Gastroesophageal sphincter (tissue), 4 donors: Measurements from ENCODE around the gene SKOR1. TPM values are rescaled to one million over a fixed set of nuclear protein-coding genes. Genes with fewer than 3 reads are reported as not detected.

ENCODE experiments used
- ATAC-seq: fragments of 150-250 bp; one replicate; pipeline ENCODE4 v1.9.1; 2016; ENCODE audit warnings: mild to moderate bottlenecking, moderate library complexity
- H3K27ac ChIP-seq, 4 donors: fragments of 200-600 bp; sonication (generic) in 3 of 4; 1 replicate in 3 of 4; 2 replicates in 1 of 4; pipeline ENCODE4 v1.5.1; 2016 to 2019
- H3K27me3 ChIP-seq: fragments of 200-600 bp; sonication (generic); one replicate; pipeline ENCODE4 v1.5.1; 2019
- H3K36me3 ChIP-seq, 2 donors: fragments of 200-600 bp; sonication (generic); one replicate each; pipeline ENCODE4 v1.5.1; 2019; ENCODE audit warnings: control low read depth in 1 of 2
- H3K4me1 ChIP-seq, 3 donors: fragments of 200-600 bp; sonication (generic); 1 replicate in 2 of 3; 2 replicates in 1 of 3; pipeline ENCODE4 v1.5.1; 2016 to 2019; ENCODE audit warnings: control low read depth in 2 of 3
- H3K4me3 ChIP-seq, 2 donors: fragments of 200-600 bp; sonication (generic); one replicate each; pipeline ENCODE4 v1.5.1; 2019; ENCODE audit warnings: mild to moderate bottlenecking in 1 of 2, moderate library complexity in 1 of 2
- H3K9me3 ChIP-seq, 3 donors: fragments of 200-600 bp; sonication (generic); one replicate each; pipeline ENCODE4 v1.5.1; 2017 to 2019; ENCODE audit warnings: control low read depth in 2 of 3
- CTCF ChIP-seq, 4 experiments: fragments of 200-600 bp in 2 of 4; fragments of 450-650 bp in 2 of 4; sonication (generic) in 1 of 4; IDR thresholded peaks; one replicate each; pipeline ENCODE4 v1.5.1; 2017 to 2019; ENCODE audit warnings: antibody characterized with exemption in 4 of 4, mild to moderate bottlenecking in 2 of 4, moderate library complexity in 2 of 4
- EP300 ChIP-seq: sonication (generic); formaldehyde crosslinking; IDR thresholded peaks from one replicate; pipeline ENCODE4 v1.6.1; 2017; ENCODE audit warnings: antibody characterized with exemption, mild to moderate bottlenecking
- POLR2A ChIP-seq, 2 donors: fragments of 450-650 bp; IDR thresholded peaks; one replicate each; pipeline ENCODE4 v1.6.1; 2017; ENCODE audit warnings: antibody characterized with exemption in 2 of 2, mild to moderate bottlenecking in 2 of 2, moderate library complexity in 1 of 2
- POLR2AphosphoS5 ChIP-seq: sonication (generic); formaldehyde crosslinking; IDR thresholded peaks from one replicate; pipeline ENCODE4 v1.6.1; 2017; ENCODE audit warnings: antibody characterized with exemption
- WGBS, 2 donors: methylation state at CpG; one replicate each; pipeline ENCODE4 v1.1.5; 2018; ENCODE audit warnings: low coverage in 1 of 2; 5-methylcytosine and 5-hydroxymethylcytosine counted together
- total RNA-seq, 4 donors: library from RNA; depleted of rRNA; stranded (reverse); fragments of >200 nt; gene quantifications; one replicate each; pipeline ENCODE4 v1.1.0, GENCODE V29; 2016

SKOR1 gene
- total RNA-seq, 4 donors from 2014 or later, result 0.46 to 2.2 (median 0.87) TPM

GRCh38 chr15:67852418-67852817 is 27.1 kb downstream of the SKOR1 start:
- no peak overlapping the region for H3K27ac ChIP-seq
- WGBS, 2 donors, result 66 to 81% methylated on average over 2 of the region's 3 CpGs
- H3K36me3 ChIP-seq, result no peaks in the 10 kb centered on the region
- H3K27me3 ChIP-seq, result no peaks in the 10 kb centered on the region
- ATAC-seq, result no peak
- no peak for TF ChIP-seq EP300
- no peak for TF ChIP-seq POLR2AphosphoS5
- no peak for TF ChIP-seq CTCF (IDR thresholded peaks at IDR 0.05)
- TF ChIP-seq POLR2A (IDR thresholded peaks at IDR 0.05), result no peak
- H3K9me3 ChIP-seq, result no peaks in the 10 kb centered on the region
- no peak overlapping the region for H3K4me3 ChIP-seq
- no peaks in the 10 kb centered on the region for H3K4me1 ChIP-seq

DNA sequence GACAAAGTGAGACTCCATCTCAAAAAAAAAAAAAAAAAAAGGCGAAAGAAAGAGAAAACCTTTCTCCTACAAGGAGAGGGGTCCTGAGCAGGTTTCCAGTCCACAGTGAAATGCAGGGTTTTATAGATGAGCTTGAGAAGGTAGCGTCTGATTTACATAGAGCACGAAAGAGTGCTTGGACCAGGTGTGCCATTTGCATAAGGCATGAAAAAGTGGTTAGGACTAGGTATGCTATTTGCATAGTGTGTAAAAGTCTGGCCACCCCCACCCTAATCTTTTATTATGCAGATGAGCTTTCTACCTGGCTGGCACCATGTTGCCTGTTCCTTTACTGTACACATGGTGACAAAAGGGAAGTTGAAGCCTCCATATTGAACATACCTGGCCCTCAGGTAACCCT is 28.1 kb downstream of the SKOR1 start:
- WGBS, 2 donors, result 80 to 92% methylated on average over 2 of the region's 3 CpGs
- TF ChIP-seq POLR2A (IDR thresholded peaks at IDR 0.05) (no peak), POLR2AphosphoS5 (no peak), EP300 (no peak)

GRCh38 chr15:67854358-67854757 is 29.0 kb downstream of the SKOR1 start:
- H3K27me3 ChIP-seq, result no peaks in the 10 kb centered on the region
- H3K27ac ChIP-seq, result no peak overlapping the region
- ATAC-seq, result no peak
- WGBS, 2 donors, result 71% methylated on average over 1 of the region's 1 CpG; no CpG with 5 or more reads in 1 of the 2 donors
- no peaks in the 10 kb centered on the region for H3K9me3 ChIP-seq
- H3K4me1 ChIP-seq, result no peaks in the 10 kb centered on the region
- TF ChIP-seq CTCF (IDR thresholded peaks at IDR 0.05) (no peak), EP300 (no peak), POLR2AphosphoS5 (no peak), POLR2A (IDR thresholded peaks at IDR 0.05) (no peak)
- H3K4me3 ChIP-seq, result no peak overlapping the region
- H3K36me3 ChIP-seq, result no peaks in the 10 kb centered on the region

More for the DNA sequence above, 28.1 kb downstream of the SKOR1 start:
- no peaks in the 10 kb centered on the region for H3K36me3 ChIP-seq
- no peak overlapping the region for H3K27ac ChIP-seq
- no peak for ATAC-seq
- no peaks in the 10 kb centered on the region for H3K4me1 ChIP-seq
- H3K4me3 ChIP-seq, result no peak overlapping the region
- H3K9me3 ChIP-seq, result no peaks in the 10 kb centered on the region
- no peaks in the 10 kb centered on the region for H3K27me3 ChIP-seq

DNA sequence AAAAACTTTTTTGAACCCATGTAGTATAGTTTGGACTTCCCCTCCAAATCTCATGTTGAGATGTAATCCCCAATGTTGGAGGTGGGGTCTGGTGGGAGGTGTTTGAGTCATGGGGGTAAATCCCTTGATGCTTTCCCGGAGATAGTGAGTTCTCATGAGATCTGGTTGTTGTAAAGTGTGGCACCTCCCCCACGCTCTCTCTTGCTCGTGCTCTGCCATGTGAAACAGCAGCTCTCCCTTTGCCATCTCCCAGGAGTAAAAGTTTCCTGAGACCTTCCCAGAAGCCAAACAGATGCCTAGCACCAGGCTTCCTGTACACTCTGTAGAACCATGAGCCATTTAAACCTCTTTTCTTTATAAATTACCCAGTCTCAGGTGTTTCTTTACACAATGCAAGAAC is 30.5 kb downstream of the SKOR1 start:
- no peak for ATAC-seq
- no peak overlapping the region for H3K27ac ChIP-seq
- H3K4me1 ChIP-seq, result no peaks in the 10 kb centered on the region
- no peak overlapping the region for H3K4me3 ChIP-seq
- no peaks in the 10 kb centered on the region for H3K27me3 ChIP-seq
- TF ChIP-seq POLR2A (IDR thresholded peaks at IDR 0.05) (no peak), POLR2AphosphoS5 (no peak), CTCF (IDR thresholded peaks at IDR 0.05) (no peak), EP300 (no peak)
- WGBS, 2 donors, result 46 to 82% methylated on average over 3 of the region's 3 CpGs
- H3K9me3 ChIP-seq, result no peaks in the 10 kb centered on the region
- H3K36me3 ChIP-seq, result no peaks in the 10 kb centered on the region

DNA sequence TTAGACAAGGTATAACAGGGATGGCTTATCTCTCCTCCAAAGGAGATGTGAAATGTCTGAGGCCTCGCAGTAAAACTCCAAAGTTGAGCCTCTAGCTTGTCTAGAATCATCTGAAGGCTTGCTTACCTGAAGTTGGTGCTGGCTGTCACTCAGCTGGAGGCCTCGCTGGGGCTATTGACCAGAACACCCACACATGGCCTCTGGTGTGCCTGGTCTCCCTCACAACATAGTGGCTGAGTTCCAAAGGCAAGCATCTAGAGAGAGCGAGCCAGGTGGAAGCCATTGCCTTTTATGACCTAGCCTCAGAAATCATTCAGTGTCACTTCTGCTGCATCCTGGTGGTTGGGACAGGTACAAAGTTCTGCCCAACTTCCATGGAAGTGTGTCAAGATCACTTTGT is 31.9 kb downstream of the SKOR1 start:
- no peak for TF ChIP-seq CTCF (IDR thresholded peaks at IDR 0.05)
- TF ChIP-seq POLR2AphosphoS5, result no peak
- TF ChIP-seq EP300, result no peak
- no peak for TF ChIP-seq POLR2A (IDR thresholded peaks at IDR 0.05)
- H3K27ac ChIP-seq, result no peak overlapping the region
- WGBS, 2 donors, result 86 to 100% methylated on average over 1 of the region's 3 CpGs

More for the DNA sequence above, 31.9 kb downstream of the SKOR1 start:
- ATAC-seq, result no peak
- no peaks in the 10 kb centered on the region for H3K36me3 ChIP-seq
- no peaks in the 10 kb centered on the region for H3K27me3 ChIP-seq
- no peaks in the 10 kb centered on the region for H3K4me1 ChIP-seq
- H3K4me3 ChIP-seq, result no peak overlapping the region
- H3K9me3 ChIP-seq, result no peaks in the 10 kb centered on the region
